AG20443 (cell line): ENCODE measurements around the gene GPC3.
A peak's percentile ranks its signal among the peaks of the same experiment; 100 is the strongest.
"Not testable (repeated sequence)": the region's sequence is repeated elsewhere in the genome, so short reads cannot be mapped to it uniquely, and the experiment has no call there.

Source experiments
- DNase-seq: peaks from one replicate; pipeline ENCODE4 v3.0.0; 2012; ENCODE audit warnings: low spot score, mixed read lengths

The GPC3 gene

DNA sequence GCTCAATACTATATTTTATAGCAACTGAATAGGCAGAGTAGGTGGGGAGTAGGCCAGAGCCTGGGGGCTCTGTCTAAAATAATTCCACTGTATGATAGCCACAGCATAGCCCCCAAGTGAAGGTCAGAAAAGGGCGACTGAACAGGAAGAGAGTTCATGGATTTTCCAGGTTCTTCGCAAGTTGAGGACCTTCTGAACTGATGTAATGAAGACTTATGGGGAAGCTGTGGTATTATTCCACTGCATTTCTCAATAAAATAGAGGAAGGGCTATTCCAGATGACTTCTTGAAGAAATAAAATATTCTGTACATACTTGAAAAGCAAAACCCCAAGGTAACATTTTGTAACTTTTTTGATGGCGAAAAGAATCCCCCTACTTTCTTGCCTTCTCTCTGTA lies 338.7 kb downstream of the GPC3 start:
- DNase-seq = no peak

DNA sequence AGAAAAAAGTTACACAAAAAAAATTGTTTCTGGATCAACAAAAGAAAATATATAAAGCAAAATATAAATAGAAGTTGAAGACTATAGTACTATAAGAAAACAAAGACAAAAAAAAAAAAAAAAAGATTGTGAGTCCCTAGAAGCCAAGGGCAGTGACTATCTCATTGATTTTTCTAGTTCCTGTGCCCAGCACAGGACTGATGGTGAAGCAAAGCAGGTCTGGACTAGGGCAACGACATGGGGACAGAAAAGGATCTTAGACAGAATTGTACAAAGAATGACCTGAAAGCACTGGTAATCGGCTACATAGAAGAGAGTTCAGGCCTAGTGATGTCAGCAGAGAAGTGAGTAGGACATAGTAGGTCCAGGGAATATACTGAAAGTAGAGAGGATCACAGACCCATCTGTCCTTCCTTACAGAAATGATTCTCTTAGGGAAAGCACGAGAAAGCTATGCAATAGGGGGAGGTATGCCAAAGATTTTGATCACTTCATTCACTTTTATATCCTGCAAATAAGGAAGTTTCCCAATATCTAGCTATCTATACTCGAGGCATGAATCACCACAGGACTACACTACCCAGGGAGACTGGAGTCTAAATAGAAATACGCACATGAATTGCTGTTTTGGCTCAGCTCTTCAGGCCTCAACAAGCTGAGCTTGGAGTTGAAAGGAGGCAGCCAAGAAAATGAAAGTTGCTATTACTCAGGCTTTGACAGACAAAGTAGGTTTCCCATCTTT lies 339.2 kb downstream of the GPC3 start:
- DNase-seq = peak; percentile 75

DNA sequence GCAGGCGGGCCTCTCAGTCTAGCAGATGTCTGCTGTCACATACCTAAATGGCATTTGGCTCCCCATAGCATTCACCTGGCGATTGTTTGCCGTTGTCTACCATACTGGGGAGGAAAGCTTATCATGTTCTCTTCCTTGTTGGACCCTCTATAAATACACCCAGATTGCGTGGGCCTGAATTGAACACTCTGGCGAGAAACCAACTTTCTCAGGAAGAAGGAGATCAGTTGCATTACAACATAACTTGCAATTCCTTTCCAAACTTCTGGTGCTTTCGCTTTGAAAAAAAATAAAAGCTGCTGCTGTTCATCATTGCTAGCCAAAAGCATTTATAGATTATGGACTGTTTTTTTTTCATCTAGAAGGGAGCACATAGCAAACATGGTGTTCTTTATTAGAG lies 340.1 kb downstream of the GPC3 start:
- peak; percentile 8 for DNase-seq

DNA sequence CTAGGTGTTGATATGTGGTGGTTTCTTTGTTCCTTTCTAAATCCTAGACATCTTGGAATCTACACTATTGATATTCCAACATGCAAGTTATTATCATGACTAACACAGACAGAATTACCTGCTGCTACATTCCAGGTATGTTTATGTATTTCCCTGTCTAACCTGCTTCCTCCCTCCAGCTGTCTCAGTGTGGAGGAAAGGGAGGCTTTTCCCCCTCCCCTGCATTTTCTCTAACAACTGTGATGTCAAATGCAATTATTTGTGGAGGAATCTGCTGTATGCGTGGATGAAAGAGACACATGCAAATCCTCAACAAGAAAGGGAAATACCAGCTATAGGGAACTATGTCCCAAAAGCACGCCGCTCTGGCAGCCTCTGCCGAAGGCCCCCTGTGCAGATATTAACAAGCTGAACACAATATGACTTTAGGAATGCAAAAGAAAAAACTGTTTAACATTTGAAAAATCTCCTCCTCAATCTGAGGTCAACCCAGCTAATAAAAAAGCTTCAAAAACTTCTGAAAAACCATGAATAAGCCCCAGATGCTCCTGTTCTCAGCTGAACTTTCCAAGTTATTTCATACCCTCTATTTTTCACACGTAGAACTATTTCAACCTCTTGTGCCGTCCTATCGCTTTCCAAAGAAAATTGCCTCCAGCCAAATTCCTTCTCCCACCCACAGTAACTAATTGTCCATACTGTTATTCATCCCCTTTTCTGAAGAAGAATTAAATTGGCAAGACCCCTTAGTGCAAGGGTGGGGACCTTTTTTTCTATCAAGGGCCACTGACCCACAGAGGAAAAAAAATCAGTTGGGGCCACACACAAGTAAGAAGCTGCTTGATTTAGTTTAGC lies 345.0 kb downstream of the GPC3 start:
- no peak for DNase-seq

DNA sequence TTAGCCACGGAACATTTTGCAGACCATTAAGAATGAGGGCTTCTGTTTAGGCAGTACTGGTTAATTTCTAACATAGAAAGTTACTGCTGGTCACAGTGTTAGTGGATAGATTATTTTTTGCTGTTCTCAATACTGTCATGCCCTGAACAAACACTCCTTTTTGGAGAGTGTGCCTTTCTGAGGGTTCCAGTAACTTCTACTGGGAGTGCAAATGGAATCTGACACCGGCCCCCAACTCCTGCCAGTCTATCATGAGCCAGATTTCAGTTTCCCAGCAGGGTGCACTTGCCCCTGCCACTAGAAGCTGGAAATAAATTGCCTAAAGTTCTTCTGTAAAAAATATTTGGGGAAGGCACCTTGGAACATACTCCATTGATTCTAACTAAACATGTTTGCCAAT lies 345.7 kb downstream of the GPC3 start:
- DNase-seq = no peak

DNA sequence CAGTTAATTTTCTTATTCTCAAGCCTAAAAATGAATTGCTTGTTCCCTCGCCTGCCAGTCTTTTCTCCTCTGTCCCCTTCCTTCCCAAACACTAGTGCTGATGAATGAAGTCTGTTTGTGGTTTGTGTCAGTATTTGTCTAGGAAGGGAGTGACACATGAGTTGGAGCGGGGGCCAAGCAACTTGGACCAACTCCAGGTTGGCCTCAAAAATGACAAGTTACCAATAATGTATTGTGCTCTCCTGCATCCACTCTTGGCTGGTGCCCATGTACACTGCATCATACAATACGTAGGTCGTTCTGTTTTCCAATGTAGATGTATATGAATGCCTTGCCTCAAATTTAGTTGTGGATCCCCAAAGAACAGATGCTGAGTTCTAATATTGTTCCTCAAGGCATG lies 347.1 kb downstream of the GPC3 start:
- DNase-seq = no peak

DNA sequence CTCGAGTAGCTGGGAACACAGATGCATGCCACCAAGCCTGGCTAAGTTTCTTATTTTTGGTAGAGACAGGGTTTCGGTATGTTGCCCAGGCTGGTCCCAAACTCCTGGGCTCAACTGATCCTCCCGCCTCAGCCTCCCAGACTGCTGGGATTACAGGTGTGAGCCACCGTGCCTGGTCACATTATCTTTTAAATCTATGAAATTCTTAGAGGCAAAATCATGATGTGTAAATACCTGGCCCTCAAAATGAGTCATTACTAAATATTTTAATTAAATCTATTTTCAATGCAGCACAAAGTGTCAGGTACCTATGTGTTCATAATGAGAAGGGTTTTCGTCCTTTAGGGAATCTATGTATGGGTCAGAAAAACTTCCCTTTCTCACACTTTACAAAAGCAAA lies 347.6 kb downstream of the GPC3 start:
- DNase-seq = no peak

DNA sequence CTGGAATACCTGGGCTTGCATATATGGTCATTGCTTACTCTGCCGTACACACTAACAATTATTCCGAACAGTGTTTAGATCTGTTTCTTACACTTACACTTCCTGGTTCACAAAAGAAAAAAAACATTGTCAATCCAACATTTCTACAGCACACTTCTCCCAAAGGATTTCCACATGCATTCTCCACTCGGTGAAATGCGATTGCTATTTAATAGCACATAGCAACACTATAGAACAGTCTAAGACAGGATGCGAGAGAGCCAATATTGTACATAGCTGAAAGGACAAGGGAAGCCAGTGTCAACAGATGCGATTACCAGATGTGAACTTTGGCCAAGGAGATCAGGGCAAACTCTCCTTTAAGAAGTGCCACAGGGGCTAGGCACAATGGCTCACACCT lies 349.4 kb downstream of the GPC3 start:
- no peak for DNase-seq

DNA sequence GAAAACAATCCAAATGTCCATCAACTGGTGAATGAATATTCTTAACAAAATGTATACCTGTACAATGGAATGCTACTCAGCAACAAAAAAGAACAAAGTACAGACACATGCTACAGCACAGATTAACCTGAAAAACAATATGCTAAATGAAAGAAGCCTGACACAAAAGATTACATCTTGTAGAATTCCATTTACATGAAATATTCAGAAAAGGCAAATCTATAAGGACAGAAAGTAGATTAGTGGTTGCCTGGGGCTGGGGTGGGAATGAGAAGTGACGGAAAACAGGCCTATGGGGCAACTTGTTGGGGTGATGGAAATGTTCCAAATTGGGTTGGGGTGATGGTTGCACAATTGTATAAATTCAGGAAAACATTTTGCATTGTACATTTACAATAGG lies 351.0 kb downstream of the GPC3 start:
- no peak for DNase-seq

DNA sequence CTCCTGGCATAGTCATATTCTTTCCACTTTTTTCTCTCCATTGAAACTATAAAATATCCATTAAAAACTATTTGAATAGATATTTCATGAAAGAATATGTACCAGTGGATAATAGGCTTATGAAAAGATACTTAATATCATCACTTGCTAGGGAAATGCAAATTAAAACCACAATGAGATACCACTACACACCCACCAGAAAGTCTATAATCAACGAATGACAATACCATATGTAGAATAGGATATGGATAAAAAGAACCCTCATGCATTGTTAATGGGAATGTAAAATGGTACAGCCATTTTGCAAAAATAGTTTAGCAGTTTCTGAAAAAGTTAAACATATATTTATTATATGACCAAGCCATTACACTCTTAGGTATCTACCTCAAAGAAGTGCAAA lies 351.4 kb downstream of the GPC3 start:
- DNase-seq = no peak

DNA sequence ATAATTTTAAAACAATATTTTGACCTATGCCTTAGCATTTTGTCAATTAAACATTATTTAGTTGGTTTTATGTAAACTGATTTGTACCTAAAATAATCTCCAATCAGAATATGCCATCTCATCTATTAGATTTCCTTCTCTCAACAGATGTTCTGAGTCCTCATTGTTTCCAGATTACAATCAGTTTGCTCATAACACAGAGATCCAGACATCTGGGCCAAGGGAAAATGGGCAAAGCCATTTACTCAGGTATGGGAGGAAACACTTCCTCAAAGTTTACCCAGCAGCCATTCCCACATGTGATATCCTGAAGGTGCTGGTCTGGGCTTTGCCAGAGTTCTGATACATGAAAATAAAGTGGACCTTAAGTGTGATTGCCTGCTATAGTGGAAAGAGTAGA lies 352.2 kb downstream of the GPC3 start:
- DNase-seq = no peak

DNA sequence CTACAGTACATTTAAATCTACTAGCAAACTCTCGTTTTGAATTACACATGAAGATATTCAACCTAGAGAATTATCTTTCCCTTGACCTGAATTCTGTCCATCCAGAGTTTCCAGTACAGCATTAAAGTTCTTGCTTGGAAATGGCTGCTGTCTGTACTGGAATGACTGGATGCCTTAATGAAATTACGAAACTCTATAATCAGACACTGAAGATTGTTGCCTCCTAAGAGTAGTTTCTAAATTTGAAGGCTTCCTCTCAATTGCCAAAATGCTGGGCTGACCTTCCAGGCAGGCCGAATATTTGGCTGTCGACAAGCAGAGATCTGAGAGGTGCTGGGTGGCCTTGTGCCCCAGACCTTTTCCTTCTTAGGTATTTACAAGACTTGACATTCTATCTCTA lies 355.0 kb downstream of the GPC3 start:
- DNase-seq = no peak

DNA sequence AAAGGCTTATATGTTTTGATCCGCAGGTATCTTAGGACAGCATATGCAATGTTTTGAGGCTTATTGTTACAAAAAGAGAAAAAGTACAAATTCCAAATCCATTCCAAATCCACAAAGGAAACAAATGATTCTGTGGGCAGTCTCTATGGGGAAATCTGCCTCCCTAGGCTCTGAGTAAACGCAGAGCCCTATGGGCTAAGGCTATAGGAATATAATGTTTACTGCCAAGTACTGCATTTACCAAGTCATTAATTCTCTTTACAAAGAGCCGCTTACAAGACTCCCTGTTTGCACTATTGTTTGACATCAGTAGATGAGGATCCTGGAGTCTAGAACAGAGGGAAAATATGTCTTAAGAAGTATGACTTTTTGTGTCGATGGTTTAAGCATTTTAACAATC lies 357.7 kb downstream of the GPC3 start:
- no peak for DNase-seq

DNA sequence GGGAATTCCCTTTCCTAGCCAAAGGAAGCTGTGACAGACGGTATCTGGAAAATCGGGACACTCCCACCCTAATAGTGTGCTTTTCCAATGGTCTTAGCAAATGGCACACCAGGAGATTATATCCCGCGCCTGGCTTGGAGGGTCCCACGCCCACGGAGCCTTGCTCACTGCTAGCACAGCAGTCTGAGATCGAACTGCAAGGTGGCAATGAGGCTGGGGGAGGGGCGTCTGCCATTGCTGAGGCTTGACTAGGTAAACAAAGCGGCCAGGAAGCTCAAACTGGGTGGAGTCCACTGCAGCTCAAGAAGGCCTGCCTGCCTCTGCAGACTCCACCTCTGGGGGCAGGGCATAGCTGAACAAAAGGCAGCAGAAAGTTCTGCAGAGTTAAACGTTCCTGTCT lies 364.0 kb downstream of the GPC3 start:
- DNase-seq = not testable (repeated sequence)

DNA sequence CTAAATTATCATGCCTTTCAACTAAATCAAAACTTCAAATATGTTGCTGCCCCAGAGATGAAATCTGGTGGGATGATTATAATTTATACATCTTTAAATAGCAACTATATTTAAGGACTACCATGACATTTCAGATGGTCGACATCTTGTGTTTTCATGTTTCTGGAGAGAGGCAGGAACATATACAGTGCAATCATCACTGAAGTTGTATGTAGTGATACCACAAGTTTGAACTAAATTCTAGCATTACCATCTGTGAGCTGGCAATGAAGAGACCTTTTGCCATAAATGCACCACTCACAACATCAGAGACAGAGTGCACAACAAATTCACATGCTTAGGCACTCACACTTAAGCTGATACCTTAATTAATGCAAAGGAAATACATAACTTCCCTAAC lies 373.7 kb downstream of the GPC3 start:
- no peak for DNase-seq

DNA sequence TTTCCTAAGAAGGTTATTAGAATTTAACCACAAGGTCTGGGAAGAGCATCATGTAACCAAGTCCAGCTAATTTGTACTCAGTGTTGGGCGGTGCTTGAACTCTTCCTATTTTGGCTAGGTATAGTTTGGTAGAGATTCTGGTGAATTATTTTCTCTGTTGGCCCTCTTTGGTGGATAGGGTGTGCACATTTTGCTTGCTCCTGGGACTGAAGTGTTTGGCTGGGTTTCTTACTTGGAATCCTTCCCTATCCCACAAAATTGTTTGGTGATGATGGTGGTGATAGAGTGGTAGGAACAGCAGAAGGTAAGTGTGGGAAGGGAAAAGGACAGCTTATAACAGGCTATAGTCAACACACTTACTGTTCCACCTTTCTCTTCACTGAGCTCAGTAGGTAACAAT lies 375.3 kb downstream of the GPC3 start:
- DNase-seq = no peak

DNA sequence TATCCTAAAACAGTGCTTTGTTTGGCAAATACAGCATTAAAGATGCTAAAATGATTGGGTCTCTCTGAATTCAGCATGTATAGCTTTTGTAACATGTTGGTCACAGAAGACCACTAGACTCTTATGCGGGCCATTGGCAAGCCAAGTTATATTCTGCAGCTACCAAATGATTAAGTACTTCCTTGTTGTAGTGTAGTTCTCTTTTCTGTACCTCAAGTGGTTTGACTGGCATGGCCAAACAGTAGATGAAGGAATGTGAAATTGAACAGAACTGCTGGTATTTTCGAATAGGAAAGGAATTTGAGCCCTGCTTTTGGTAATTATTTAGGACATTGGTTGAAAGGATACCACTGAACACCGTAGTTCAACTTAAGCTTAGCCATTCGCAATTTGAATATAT lies 376.2 kb downstream of the GPC3 start:
- no peak for DNase-seq

DNA sequence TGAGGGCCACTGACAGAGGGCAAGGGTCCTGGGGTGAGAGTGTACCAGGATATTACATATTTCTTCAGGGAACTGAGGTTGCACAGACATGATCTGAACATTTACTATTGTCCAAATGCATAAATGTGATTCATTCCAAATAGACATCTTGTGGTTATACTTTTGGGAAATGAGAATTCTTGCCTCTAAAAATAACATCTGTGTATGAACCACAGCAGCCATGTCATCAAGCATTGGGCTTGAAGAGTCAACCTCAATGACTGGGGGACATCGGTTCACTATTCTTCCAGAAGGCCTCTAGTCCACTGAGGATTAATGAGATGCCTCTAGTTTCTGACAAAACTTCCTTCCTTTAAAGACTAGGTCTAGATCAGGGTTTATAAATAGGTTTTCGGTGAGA lies 377.0 kb downstream of the GPC3 start:
- peak; percentile 47 for DNase-seq

DNA sequence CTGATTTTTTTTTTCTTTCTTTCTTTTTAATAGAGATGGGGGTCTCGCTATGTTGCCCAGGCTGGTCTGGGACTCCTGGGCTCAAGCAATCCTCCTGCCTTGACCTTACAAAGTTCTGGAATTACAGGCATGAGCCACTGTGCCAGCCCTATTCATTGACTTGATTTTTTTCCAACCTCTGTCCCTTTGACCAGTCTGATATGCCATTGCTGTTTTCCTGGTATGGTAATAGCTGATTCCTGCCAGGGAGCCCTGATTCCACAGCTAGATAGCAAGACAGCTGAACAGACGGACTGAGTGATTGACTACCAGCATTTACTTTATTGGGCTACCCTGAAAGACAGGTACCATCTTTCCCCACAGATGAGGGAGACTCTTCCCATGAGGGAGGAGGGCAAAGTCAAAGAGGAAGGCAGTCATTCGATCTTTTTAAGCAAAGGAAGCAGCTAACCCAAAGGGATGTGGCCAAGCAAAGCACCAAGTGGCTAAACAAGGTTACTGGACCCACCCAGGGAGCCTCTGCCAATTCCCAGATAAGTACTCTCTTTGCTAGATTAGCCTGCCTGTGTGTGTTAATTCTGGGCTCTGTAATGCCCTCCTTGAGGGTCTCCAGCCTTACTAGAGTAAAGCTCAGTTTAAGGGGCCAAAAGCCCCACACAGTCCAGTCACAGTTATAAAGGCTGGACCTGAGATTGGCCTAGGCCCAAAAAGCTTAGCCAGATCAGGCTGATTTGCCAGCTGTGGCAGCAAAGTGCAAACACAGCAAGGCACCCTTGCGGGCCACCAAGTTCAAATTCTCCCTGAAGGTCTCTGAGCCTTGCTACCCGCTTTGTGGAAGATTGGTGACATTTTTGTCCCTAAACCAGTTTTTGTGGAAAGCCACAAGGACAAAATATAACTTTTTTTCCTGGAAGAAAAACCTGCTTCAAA lies 377.7 kb downstream of the GPC3 start:
- DNase-seq = peak; percentile 12

DNA sequence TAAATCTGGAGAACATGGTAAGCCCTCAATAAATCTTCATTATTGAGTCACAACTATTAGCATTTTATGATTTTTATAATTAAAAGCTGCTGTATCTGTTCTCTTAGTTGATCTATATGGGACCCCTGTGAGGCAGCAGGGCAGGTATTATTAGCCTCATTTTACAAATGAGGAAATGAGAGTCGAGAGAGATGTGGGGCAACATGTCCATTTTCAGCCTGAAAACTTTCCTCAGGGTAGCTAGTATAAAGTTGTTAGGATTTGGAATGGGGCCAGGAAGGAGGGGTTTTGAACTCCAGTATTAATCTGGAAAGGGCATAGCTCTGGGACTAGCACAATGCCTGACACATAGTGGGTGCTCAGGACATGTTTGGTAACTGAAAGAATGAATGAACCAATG lies 378.4 kb downstream of the GPC3 start:
- DNase-seq = no peak

DNA sequence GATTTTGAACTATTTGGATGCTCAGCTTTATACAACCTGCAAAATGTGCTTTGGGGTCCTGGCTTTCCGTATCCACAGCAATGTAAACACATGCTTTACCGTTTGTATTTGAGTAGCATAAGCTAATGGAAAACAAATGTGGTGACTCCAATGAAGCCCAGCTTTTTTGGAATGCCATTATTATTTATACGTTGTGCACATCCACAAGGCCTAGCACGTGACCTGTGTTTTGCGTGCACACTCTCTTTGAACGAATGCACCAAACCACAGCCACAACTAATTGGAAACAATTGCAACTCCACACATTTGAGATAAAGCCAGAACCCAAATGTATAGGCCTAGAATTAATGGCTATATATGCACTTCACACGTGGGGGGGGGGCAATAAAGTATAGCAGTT lies 380.6 kb downstream of the GPC3 start:
- no peak for DNase-seq

DNA sequence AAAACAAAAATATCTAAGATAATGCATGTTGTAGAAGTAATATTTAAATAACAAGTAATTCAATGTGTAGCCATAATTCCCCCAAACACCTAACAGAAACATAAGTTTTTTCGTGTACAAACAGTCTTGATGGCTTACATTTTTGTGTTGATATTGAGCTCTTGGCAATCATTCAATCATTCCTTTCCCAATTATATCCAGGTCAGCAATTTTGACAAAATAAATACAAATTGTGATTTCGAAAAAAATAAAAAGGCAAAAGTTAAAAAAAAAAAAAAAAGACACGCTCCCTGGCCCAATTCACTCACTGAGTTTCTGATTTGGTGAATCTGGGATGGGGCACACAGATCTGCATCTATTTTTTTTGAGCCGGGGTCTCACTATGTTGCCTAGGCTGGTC lies 382.5 kb downstream of the GPC3 start:
- no peak for DNase-seq

DNA sequence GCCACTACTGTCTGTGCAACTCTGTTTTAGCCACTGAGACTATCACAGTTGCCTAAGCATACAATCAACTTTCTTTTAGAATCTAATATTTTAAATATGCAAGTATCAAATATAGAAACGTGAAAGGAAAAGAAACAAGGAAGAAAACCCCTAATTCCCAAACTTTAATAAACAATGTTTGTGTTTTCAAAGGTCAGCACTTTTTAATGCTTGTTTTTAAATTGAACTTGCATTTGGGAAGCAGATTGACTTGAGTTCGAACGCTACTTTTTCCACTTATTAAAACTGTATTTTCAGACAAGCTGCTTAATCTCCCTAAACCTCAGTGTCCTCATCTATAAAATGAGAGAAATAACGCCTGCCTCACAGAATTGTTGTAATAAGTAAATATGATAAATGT lies 384.3 kb downstream of the GPC3 start:
- DNase-seq = no peak
